Hindlimb muscle (tissue), 1 donor: Measurements from ENCODE around the gene TNFRSF11A. TPM values are rescaled to one million over a fixed set of nuclear protein-coding genes. Genes with fewer than 3 reads are reported as not detected.
A peak's percentile ranks its signal among the peaks of the same experiment; 100 is the strongest.

ENCODE experiments used
- DNase-seq: peaks from one replicate; pipeline ENCODE4 v3.0.0-alpha.2; 2013
- polyA plus RNA-seq: library from polyadenylated mRNA; unstranded; fragments of 120-200 nt; gene quantifications from one replicate; pipeline ENCODE4 v1.2.1, GENCODE V29; 2013; ENCODE audit not compliant: insufficient read length

TNFRSF11A gene
- polyA plus RNA-seq, 1 donor = 4.7 TPM

- DNase-seq = no peak
Measured at GRCh38 chr18:62325806-62326645, 916 bp downstream of the TNFRSF11A start.

GRCh38 chr18:62326646-62327348, 1.7 kb downstream of the TNFRSF11A start:
- no peak for DNase-seq

GRCh38 chr18:62327977-62328376, 2.9 kb downstream of the TNFRSF11A start:
- no peak for DNase-seq

- DNase-seq = no peak
Measured at GRCh38 chr18:62328586-62329525, 3.7 kb downstream of the TNFRSF11A start.

- no peak for DNase-seq
Measured at GRCh38 chr18:62329691-62330454, 4.8 kb downstream of the TNFRSF11A start.

GRCh38 chr18:62330650-62331049, 5.5 kb downstream of the TNFRSF11A start:
- no peak for DNase-seq

GRCh38 chr18:62331581-62332356, 6.7 kb downstream of the TNFRSF11A start:
- peak; percentile 26 for DNase-seq

- no peak for DNase-seq
Measured at GRCh38 chr18:62332431-62332830, 7.3 kb downstream of the TNFRSF11A start.

GRCh38 chr18:62332964-62333695, 8.0 kb downstream of the TNFRSF11A start:
- no peak for DNase-seq

GRCh38 chr18:62334120-62334519, 9.0 kb downstream of the TNFRSF11A start:
- no peak for DNase-seq

GRCh38 chr18:62335494-62335893, 10.4 kb downstream of the TNFRSF11A start:
- DNase-seq = no peak

GRCh38 chr18:62336618-62337017, 11.5 kb downstream of the TNFRSF11A start:
- DNase-seq = no peak

GRCh38 chr18:62337336-62337735, 12.2 kb downstream of the TNFRSF11A start:
- DNase-seq = no peak

GRCh38 chr18:62338446-62339105, 13.5 kb downstream of the TNFRSF11A start:
- DNase-seq = no peak

- DNase-seq = no peak
Measured at GRCh38 chr18:62339106-62339988, 14.2 kb downstream of the TNFRSF11A start.

GRCh38 chr18:62340996-62341395, 15.9 kb downstream of the TNFRSF11A start:
- no peak for DNase-seq

- DNase-seq = no peak
Measured at GRCh38 chr18:62341473-62341872, 16.4 kb downstream of the TNFRSF11A start.

GRCh38 chr18:62342884-62343283, 17.8 kb downstream of the TNFRSF11A start:
- no peak for DNase-seq

- DNase-seq = no peak
Measured at GRCh38 chr18:62343316-62343715, 18.2 kb downstream of the TNFRSF11A start.
